CD4-positive, alpha-beta T cell treated with Interleukin-15 for 4 hours (primary cell): ENCODE measurements around the gene TRIB2.

ENCODE experiments used
- DNase-seq: peaks from one replicate; pipeline ENCODE4 v3.0.0-alpha.2; 2020; ENCODE audit warnings: low spot score

Gene TRIB2

GRCh38 chr2:12778811-12779579 lies 62.3 kb downstream of the TRIB2 start:
- DNase-seq: no peak

GRCh38 chr2:12781329-12781728 lies 64.6 kb downstream of the TRIB2 start:
- no peak for DNase-seq

- DNase-seq: no peak
Observed at GRCh38 chr2:12787891-12788801, 71.4 kb downstream of the TRIB2 start.

GRCh38 chr2:12791906-12792305 lies 75.2 kb downstream of the TRIB2 start:
- DNase-seq: no peak
